Measurements from ENCODE around the gene ATP13A4.

The ATP13A4 gene

DNA sequence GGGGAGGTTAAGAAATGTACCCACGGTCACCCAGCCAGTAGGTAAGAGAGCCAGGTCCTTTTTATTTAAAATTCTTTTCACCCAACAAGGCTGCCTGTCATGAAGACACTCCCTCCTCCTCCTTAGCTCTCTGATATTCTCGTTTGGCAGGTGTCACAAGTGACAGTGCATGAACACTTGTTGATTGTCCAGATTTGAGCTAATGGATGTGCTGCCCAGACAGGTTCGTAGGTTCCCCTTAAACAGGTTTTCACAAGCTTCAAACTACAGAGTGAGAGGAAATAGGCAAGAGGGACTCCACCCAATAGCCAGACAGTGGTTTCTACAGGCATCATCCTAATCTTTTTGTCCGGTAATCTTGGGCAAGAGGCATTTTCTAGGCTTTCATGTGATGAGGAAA, 32.2 kb downstream of the ATP13A4 start:
- Histone ChIP-seq H3K27ac (ENCODE audit: low read depth, low read length) (no peak overlapping the region), H3K4me1 (ENCODE audit: control insufficient read depth, low read length) (no peaks in the 10 kb centered on the region), H3K4me2 (ENCODE audit: low read length) (no peak overlapping the region), H3F3A (ENCODE audit: control insufficient read depth, insufficient read depth) (no peaks in the 10 kb centered on the region), H4K20me1 (ENCODE audit: control insufficient read depth, insufficient read depth, low read depth, low read length) (no peaks in the 10 kb centered on the region), H3K9me2 (replicated peaks; ENCODE audit: control insufficient read depth, low read length) (no peaks in the 10 kb centered on the region), H3K79me2 (ENCODE audit: control insufficient read depth, low read length) (no peaks in the 10 kb centered on the region), H3K36me3 (ENCODE audit: control insufficient read depth, low read length) (no peaks in the 10 kb centered on the region), H3K27me3 (ENCODE audit: control insufficient read depth, low read length) (no peaks in the 10 kb centered on the region), H3K4me3 (ENCODE audit: low read length) (no peak overlapping the region), H3K9me3 (ENCODE audit: control insufficient read depth, insufficient read depth, low read length) (no peaks in the 10 kb centered on the region)
- TF ChIP-seq EZH2phosphoT487 (IDR thresholded peaks at IDR 0.05; ENCODE audit: borderline replicate concordance, low read length) = no peak
- TF ChIP-seq, protein P1, sequence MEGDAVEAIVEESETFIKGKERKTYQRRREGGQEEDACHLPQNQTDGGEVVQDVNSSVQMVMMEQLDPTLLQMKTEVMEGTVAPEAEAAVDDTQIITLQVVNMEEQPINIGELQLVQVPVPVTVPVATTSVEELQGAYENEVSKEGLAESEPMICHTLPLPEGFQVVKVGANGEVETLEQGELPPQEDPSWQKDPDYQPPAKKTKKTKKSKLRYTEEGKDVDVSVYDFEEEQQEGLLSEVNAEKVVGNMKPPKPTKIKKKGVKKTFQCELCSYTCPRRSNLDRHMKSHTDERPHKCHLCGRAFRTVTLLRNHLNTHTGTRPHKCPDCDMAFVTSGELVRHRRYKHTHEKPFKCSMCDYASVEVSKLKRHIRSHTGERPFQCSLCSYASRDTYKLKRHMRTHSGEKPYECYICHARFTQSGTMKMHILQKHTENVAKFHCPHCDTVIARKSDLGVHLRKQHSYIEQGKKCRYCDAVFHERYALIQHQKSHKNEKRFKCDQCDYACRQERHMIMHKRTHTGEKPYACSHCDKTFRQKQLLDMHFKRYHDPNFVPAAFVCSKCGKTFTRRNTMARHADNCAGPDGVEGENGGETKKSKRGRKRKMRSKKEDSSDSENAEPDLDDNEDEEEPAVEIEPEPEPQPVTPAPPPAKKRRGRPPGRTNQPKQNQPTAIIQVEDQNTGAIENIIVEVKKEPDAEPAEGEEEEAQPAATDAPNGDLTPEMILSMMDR (IDR thresholded peaks at IDR 0.05; ENCODE audit: low read depth, low read length, poor library complexity, severe bottlenecking) = no peak

DNA sequence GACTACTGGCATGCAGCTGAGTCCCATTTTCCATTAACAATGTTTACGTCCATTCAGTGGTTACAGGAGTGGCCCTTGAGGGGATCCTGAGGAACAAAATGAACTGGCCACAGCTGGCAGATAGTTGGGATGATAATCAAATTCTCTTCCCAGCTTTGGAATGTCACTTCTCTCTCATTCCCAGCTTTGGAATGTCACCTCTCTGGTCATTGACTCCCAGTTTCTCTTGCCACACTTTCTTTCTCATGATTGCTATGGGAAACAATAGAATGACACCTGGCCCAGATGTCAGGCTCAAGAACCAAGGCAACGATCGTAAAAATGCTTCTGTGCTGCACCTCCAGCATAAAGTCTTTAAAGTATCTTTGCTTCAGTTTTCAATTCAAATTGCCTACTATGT, 34.0 kb downstream of the ATP13A4 start:
- no peaks in the 10 kb centered on the region for H3K4me1 ChIP-seq (ENCODE audit: control insufficient read depth, low read length)
- no peak overlapping the region for H3K27ac ChIP-seq (ENCODE audit: low read depth, low read length)
- no peaks in the 10 kb centered on the region for H3K9me2 ChIP-seq (replicated peaks; ENCODE audit: control insufficient read depth, low read length)
- TF ChIP-seq, protein P1 (IDR thresholded peaks at IDR 0.05; ENCODE audit: low read depth, low read length, poor library complexity, severe bottlenecking) = no peak
- TF ChIP-seq EZH2phosphoT487 (IDR thresholded peaks at IDR 0.05; ENCODE audit: borderline replicate concordance, low read length) = no peak
- no peaks in the 10 kb centered on the region for H3F3A ChIP-seq (ENCODE audit: control insufficient read depth, insufficient read depth)
- no peaks in the 10 kb centered on the region for H3K36me3 ChIP-seq (ENCODE audit: control insufficient read depth, low read length)
- no peaks in the 10 kb centered on the region for H3K79me2 ChIP-seq (ENCODE audit: control insufficient read depth, low read length)
- no peaks in the 10 kb centered on the region for H3K9me3 ChIP-seq (ENCODE audit: control insufficient read depth, insufficient read depth, low read length)
- H3K4me3 ChIP-seq (ENCODE audit: low read length) = no peak overlapping the region
- H3K27me3 ChIP-seq (ENCODE audit: control insufficient read depth, low read length) = no peaks in the 10 kb centered on the region
- no peak overlapping the region for H3K4me2 ChIP-seq (ENCODE audit: low read length)
- H4K20me1 ChIP-seq (ENCODE audit: control insufficient read depth, insufficient read depth, low read depth, low read length) = no peaks in the 10 kb centered on the region

DNA sequence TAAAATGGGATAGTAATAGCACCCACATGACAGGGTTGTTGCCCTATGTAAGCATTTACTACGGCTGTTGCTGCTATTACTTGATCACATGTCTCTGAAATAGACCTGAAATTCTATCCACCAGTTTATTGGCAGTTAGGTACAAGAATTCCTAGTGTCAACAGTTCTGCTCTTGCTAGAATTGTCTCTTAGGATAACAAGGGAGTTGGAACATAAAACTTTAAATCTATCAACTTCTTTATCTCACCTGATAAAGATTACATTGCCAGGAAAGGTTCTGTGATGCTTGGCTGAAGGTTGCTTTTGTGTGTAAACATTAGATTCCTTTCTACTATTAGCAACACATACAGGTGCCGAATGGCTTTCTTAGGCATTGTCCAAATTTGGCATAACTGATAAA, 38.7 kb downstream of the ATP13A4 start:
- H3K4me3 ChIP-seq (ENCODE audit: low read length) = no peak overlapping the region
- no peaks in the 10 kb centered on the region for H3K27me3 ChIP-seq (ENCODE audit: control insufficient read depth, low read length)
- no peaks in the 10 kb centered on the region for H3K4me1 ChIP-seq (ENCODE audit: control insufficient read depth, low read length)
- TF ChIP-seq, protein P1 (IDR thresholded peaks at IDR 0.05; ENCODE audit: low read depth, low read length, poor library complexity, severe bottlenecking) = no peak
- TF ChIP-seq EZH2phosphoT487 (IDR thresholded peaks at IDR 0.05; ENCODE audit: borderline replicate concordance, low read length) = no peak
- no peaks in the 10 kb centered on the region for H3K79me2 ChIP-seq (ENCODE audit: control insufficient read depth, low read length)
- H3K4me2 ChIP-seq (ENCODE audit: low read length) = no peak overlapping the region
- no peaks in the 10 kb centered on the region for H4K20me1 ChIP-seq (ENCODE audit: control insufficient read depth, insufficient read depth, low read depth, low read length)
- no peak overlapping the region for H3K27ac ChIP-seq (ENCODE audit: low read depth, low read length)
- no peaks in the 10 kb centered on the region for H3F3A ChIP-seq (ENCODE audit: control insufficient read depth, insufficient read depth)
- no peaks in the 10 kb centered on the region for H3K36me3 ChIP-seq (ENCODE audit: control insufficient read depth, low read length)
- H3K9me3 ChIP-seq (ENCODE audit: control insufficient read depth, insufficient read depth, low read length) = no peaks in the 10 kb centered on the region
- H3K9me2 ChIP-seq (replicated peaks; ENCODE audit: control insufficient read depth, low read length) = no peaks in the 10 kb centered on the region

DNA sequence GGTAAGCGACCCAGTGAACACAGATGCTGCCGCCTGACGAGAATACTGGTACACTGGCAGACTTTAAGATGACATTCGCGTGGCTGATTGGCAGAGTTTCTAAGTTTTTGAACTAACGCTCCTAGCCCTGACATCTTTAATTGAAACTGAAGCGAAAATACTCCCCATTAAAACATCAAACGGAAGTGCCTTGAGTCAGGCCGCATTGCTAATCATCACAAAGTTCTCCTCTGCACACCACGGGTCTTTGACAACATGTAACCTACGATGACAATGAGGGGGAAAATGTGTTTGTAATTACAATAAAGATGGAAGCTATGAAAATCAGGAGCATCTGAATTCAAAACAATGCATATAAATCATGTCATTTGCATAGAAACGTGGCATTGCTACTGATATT, 44.5 kb downstream of the ATP13A4 start:
- TF ChIP-seq EZH2phosphoT487 (IDR thresholded peaks at IDR 0.05; ENCODE audit: borderline replicate concordance, low read length) = no peak
- TF ChIP-seq, protein P1 (IDR thresholded peaks at IDR 0.05; ENCODE audit: low read depth, low read length, poor library complexity, severe bottlenecking) = no peak
- Histone ChIP-seq H3K36me3 (ENCODE audit: control insufficient read depth, low read length) (no peaks in the 10 kb centered on the region), H4K20me1 (ENCODE audit: control insufficient read depth, insufficient read depth, low read depth, low read length) (no peaks in the 10 kb centered on the region), H3K4me2 (ENCODE audit: low read length) (no peak overlapping the region), H3K79me2 (ENCODE audit: control insufficient read depth, low read length) (no peaks in the 10 kb centered on the region), H3K9me3 (ENCODE audit: control insufficient read depth, insufficient read depth, low read length) (no peaks in the 10 kb centered on the region), H3K4me1 (ENCODE audit: control insufficient read depth, low read length) (no peaks in the 10 kb centered on the region), H3K27me3 (ENCODE audit: control insufficient read depth, low read length) (peaks cover 4% of the 10 kb centered on the region; the same call in 1 of the 2 replicates), H3K4me3 (ENCODE audit: low read length) (no peak overlapping the region), H3F3A (ENCODE audit: control insufficient read depth, insufficient read depth) (no peaks in the 10 kb centered on the region), H3K27ac (ENCODE audit: low read depth, low read length) (no peak overlapping the region), H3K9me2 (replicated peaks; ENCODE audit: control insufficient read depth, low read length) (no peaks in the 10 kb centered on the region)
